Mucosa of stomach (tissue), 1 donor: ENCODE data around the gene HOXC10.

ENCODE experiments used
- H3K27me3 ChIP-seq: one replicate; pipeline ENCODE4 v1.7.0; 2013; ENCODE audit warnings: mild to moderate bottlenecking, low read length; ENCODE audit not compliant: control insufficient read depth, insufficient read depth
- H3K36me3 ChIP-seq: one replicate; pipeline ENCODE4 v1.7.0; 2013; ENCODE audit warnings: low read length; ENCODE audit not compliant: control insufficient read depth, insufficient read depth
- H3K4me1 ChIP-seq: one replicate; pipeline ENCODE4 v1.7.0; 2013; ENCODE audit warnings: mild to moderate bottlenecking, low read length; ENCODE audit not compliant: control insufficient read depth, insufficient read depth
- H3K4me3 ChIP-seq: one replicate; pipeline ENCODE4 v1.7.0; 2013; ENCODE audit warnings: low read length
- H3K9ac ChIP-seq: one replicate; pipeline ENCODE4 v1.7.0; 2013; ENCODE audit warnings: mild to moderate bottlenecking, low read length, moderate library complexity
- H3K9me3 ChIP-seq: one replicate; pipeline ENCODE4 v1.7.0; 2013; ENCODE audit warnings: mild to moderate bottlenecking, low read length, moderate library complexity; ENCODE audit not compliant: control insufficient read depth
- donor health status: Pancreatic carcinoma.

Gene HOXC10

DNA sequence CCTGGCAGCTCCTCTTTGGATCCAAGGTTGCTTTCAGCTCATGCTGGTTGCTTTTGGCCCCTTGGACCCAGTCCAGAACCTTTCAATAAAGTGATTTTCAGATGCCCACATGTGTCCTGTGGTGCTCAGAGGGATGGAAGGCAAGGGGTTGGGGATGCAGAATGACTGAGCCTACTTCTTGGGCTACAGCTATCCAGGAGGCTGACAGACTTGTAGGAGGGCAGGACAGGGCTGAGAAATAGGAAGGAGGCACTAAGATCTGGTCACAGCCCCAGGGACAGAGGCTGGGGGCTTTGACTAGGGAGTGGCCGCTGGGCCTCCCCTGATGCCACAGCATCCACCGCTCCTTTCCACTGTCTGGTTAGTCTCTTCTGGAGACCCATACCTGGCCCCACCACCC, 13.3 kb upstream of the HOXC10 start:
- no peak overlapping the region for H3K4me3 ChIP-seq
- H3K9me3 ChIP-seq = no peaks in the 10 kb centered on the region
- H3K36me3 ChIP-seq = no peaks in the 10 kb centered on the region
- H3K4me1 ChIP-seq = peaks cover 15% of the 10 kb centered on the region
- H3K27me3 ChIP-seq = peaks cover 100% of the 10 kb centered on the region
- H3K9ac ChIP-seq = no peak overlapping the region

DNA sequence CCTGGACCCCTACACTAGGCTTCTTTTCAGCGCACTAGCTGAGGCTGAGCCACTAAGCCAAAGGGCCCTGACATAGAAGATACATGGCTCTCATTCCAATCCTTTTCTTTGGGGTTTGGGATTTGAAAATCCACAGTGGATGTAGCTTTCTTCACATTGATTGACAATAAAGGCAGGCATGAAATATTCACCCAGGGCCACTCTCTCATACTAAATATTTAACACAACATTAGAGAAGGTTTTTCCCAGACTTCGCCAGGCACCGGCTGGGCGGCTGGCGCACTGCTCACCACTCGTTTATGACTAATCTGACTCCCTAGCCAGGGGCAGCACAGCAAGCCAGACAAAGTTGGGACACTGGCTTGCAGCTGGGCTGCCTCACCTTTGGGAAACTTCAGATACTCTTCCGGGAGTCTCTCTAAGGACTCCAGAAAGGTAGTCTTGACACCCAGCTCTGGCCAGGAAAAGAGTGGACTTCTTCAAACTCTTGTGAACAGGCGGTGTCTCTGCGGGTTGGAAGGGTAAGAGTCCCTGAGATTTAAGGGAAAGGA, 12.7 kb upstream of the HOXC10 start:
- no peaks in the 10 kb centered on the region for H3K9me3 ChIP-seq
- no peak overlapping the region for H3K9ac ChIP-seq
- no peak overlapping the region for H3K4me3 ChIP-seq
- peaks cover 100% of the 10 kb centered on the region for H3K27me3 ChIP-seq
- peaks cover 15% of the 10 kb centered on the region for H3K4me1 ChIP-seq
- no peaks in the 10 kb centered on the region for H3K36me3 ChIP-seq

DNA sequence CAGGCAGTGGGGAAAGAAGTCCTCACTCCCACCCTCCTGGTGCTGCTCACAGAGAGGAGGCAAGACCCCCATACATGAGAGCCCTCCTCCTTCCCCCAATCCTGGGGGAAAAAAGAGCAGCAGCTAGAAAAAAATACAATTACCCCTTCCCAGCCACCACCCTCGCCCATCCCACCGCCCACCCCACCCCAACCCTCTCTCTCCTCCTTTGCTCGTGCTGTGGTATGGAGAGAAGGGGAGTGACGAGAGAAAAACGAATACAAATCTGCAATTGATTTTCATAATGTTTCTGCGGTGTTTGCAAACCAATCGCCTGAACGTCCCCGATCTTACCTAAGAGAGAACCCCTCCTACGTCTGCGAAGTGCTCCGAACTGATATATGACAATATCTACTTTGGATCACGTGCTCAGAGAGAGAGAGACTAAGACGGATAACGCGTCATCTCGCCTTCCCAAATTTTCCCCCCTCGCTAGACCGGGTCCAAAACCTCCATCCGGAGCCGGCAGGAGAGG, 12.2 kb upstream of the HOXC10 start, which contains the start of gene HOXC11:
Gene HOXC11 (plus strand): TSS at position 405 of the 514 bp plus-strand sequence. CDS start 116 bp downstream, outside the sequence.
- H3K36me3 ChIP-seq = no peaks in the 10 kb centered on the region
- H3K4me1 ChIP-seq = peaks cover 15% of the 10 kb centered on the region
- H3K27me3 ChIP-seq = peaks cover 100% of the 10 kb centered on the region
- no peak within 1 kb of the TSS for H3K9ac ChIP-seq
- H3K4me3 ChIP-seq = no peak within 1 kb of the TSS
- H3K9me3 ChIP-seq = no peaks in the 10 kb centered on the region

DNA sequence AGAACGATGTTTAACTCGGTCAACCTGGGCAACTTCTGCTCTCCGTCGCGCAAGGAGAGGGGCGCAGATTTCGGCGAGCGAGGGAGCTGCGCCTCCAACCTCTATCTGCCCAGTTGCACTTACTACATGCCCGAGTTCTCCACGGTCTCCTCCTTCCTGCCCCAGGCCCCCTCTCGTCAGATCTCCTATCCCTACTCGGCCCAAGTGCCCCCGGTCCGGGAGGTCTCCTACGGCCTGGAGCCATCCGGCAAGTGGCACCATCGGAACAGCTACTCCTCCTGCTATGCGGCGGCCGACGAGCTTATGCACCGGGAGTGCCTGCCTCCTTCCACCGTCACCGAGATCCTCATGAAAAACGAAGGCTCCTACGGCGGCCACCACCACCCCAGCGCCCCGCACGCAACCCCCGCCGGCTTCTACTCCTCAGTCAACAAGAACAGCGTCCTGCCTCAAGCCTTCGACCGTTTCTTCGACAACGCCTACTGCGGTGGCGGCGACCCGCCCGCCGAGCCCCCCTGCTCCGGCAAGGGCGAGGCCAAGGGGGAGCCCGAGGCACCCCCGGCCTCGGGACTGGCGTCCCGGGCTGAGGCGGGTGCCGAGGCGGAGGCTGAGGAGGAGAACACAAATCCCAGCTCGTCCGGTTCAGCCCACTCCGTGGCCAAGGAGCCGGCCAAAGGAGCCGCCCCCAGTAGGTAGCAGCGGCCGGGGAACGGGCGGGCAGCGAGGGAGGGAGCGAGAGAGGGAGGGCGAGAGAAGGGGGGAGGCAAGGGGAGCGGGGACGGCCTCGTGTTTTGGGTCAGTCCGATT, 11.5 kb upstream of the HOXC10 start:
- Histone ChIP-seq H3K27me3 (peaks cover 99% of the 10 kb centered on the region), H3K4me1 (peaks cover 16% of the 10 kb centered on the region), H3K9ac (no peak overlapping the region), H3K36me3 (no peaks in the 10 kb centered on the region), H3K9me3 (no peaks in the 10 kb centered on the region), H3K4me3 (no peak overlapping the region)

DNA sequence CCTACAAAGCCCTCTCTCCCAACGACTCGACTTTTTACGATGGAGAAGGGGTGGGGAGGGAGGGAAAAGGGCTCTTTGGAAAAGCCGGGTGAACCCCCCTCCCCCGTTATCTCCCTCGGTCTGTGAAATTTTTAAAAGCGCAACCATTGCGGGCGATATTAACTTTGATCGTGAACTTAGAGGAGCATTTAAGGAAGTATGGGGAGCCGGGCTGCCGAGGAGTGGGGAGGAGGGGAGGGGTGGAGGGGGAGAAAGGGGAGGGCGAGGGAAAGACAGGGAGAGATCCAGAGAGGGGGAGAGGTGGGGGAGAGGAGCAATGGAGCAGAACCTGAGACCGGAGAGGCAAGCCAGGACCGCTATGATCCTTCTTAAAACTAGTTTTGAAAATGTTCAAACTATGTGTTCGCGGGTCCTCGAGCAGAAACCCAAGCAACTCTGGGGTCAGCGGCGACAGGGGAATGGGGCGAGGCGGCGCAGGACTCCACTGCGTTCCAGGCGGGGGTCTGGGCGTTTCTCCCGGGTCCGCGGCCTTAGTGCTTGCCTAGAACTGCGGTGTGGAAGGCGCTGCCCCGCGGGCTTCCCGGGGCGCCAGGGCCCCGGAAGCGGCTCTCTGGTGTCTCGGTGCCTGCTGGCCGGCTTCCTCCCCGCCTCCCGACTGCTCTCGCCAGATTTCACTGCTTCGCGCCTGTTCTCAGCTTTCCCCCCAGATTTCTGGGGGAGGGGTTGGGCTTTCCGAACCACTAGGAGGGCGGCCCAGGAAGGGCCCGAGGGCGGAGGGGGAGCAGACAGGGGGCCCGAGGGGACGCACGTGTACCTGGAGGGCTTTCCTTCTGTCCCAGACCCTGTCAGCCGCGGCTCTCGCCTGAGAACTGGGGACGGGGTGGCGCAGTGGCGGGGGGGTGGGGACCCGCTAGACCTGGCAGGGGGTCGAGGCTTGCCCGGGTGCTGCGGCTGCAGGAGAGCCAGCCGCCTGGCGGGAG, 10.6 kb upstream of the HOXC10 start, which contains the start of gene HOTAIR:
Gene HOTAIR (minus strand): TSS at position 871 of the 980 bp plus-strand sequence.
- H3K9ac ChIP-seq = no peak within 1 kb of the TSS
- no peaks in the 10 kb centered on the region for H3K36me3 ChIP-seq
- H3K4me1 ChIP-seq = peaks cover 21% of the 10 kb centered on the region
- H3K4me3 ChIP-seq = no peak within 1 kb of the TSS
- peaks cover 99% of the 10 kb centered on the region for H3K27me3 ChIP-seq
- no peaks in the 10 kb centered on the region for H3K9me3 ChIP-seq

DNA sequence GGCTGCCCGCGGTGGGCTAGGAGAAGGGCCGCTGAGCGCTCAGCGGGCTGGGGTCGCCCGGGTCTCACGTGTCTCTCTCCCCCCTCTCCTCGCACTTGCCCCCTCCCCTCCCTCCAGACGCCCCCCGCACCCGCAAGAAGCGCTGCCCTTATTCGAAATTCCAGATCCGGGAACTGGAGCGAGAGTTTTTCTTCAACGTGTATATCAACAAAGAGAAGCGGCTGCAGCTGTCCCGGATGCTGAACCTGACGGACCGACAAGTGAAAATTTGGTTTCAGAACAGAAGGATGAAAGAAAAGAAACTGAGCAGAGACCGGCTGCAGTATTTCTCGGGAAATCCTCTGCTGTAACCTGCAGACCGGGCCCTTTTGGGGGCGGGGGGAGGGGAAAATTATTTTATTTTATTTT, 9.9 kb upstream of the HOXC10 start:
- Histone ChIP-seq H3K4me3 (no peak overlapping the region), H3K36me3 (no peaks in the 10 kb centered on the region), H3K27me3 (peaks cover 99% of the 10 kb centered on the region), H3K4me1 (peaks cover 21% of the 10 kb centered on the region), H3K9ac (no peak overlapping the region), H3K9me3 (no peaks in the 10 kb centered on the region)

DNA sequence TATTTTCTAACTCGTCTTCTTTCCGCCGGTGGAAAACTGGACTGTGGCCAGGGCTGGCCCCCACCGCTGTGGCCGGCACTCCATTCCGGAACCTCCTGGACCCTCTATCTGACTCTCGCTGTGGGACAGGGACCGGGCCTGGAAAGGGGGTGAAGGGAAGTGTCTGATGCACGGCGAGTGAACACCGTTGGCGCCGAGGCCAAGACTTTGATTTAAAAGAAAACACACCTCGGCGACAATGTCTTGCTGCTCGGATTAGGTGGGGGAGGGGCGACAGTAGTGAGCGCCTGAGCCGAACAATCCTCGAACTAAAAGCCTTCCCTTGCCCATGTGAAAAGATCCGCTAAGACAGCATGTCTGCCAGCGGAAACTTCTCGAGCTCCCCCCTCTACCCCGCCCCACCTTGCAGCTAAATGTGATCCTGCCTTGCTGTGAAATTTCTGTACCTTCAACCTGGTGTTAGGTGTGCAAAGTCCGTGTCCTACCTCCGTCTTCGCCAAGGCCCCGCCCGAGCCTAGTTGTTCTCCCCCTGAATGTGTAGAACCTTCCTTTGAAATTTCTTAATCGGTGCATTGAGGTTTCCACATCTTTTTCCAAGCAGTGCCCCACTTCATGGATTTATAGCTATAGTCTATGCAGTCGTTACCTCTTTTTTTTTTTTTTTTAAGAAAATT, 9.3 kb upstream of the HOXC10 start:
- no peak overlapping the region for H3K4me3 ChIP-seq
- H3K4me1 ChIP-seq = peaks cover 21% of the 10 kb centered on the region
- H3K27me3 ChIP-seq = peaks cover 99% of the 10 kb centered on the region
- no peaks in the 10 kb centered on the region for H3K36me3 ChIP-seq
- H3K9me3 ChIP-seq = no peaks in the 10 kb centered on the region
- no peak overlapping the region for H3K9ac ChIP-seq

DNA sequence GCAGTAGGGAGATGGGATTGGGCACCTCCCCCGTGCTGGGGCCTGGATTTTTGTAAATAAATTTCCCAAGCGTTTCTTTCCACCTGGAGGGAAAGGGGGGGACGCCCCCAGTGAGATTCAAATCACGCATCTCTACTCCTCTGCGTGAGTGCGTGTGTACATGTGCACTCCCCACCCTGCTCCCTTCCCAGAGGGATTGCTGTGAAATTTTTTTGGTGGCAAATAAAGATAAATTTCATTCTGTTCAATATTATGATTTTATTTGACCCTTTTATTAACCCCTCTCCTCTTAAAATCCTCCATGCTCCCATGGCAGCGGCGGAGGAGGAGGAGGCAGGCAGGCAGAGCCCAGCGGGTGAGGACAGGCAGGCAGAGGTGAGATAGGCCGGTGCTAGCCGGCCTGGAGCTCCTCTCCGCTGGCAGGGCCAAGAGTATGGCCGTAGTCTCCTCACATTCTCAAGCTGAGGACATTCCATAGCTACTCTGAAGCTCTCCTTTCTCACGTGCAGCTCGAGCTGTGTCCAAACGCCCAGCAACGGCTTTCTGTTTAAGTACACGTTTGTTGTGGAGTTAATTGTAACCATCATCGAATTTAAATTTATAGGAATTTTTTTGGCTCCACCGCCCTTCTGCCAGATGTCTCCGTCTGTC, 8.6 kb upstream of the HOXC10 start:
- H3K36me3 ChIP-seq = no peaks in the 10 kb centered on the region
- H3K27me3 ChIP-seq = peaks cover 99% of the 10 kb centered on the region
- H3K4me1 ChIP-seq = peaks cover 21% of the 10 kb centered on the region
- H3K4me3 ChIP-seq = no peak overlapping the region
- no peaks in the 10 kb centered on the region for H3K9me3 ChIP-seq
- no peak overlapping the region for H3K9ac ChIP-seq

DNA sequence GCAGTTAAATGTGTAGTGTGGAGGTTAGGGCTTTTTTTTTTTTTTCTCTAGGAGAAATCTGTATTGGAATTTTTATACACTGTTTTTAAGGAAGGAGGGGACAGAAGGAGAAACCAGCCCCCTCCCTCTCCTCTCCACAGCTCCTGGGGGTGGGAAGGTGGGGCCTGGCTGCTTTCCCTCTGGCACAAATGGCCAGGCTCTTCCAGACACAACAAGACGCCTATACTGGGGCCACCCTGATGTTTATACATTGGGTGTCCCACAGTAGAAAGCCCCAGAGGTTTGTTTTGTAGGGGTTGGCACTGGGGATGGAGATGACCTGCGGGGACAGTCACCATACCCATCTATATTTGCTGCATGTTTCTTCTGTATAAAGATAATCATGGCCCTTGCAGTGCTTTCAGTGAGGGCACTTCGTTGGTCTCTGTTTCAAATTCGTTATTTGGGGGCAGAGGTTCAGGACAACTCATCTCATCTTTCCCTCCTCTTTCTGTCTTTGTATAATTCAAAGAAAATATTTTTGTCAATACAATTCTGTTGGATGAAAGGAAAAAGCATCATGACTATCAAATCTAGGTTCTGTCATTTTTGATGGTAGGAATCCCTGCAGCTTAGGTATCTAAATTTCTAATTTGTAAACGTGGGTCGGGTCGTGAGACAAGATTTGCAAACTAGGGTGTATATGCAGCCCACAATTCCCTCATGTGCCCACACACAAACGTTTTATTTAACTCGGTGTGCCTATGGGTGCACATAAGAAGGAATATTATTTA, 7.9 kb upstream of the HOXC10 start:
- H3K36me3 ChIP-seq = no peaks in the 10 kb centered on the region
- H3K9me3 ChIP-seq = no peaks in the 10 kb centered on the region
- no peak overlapping the region for H3K9ac ChIP-seq
- H3K27me3 ChIP-seq = peaks cover 99% of the 10 kb centered on the region
- no peak overlapping the region for H3K4me3 ChIP-seq
- H3K4me1 ChIP-seq = peaks cover 21% of the 10 kb centered on the region

DNA sequence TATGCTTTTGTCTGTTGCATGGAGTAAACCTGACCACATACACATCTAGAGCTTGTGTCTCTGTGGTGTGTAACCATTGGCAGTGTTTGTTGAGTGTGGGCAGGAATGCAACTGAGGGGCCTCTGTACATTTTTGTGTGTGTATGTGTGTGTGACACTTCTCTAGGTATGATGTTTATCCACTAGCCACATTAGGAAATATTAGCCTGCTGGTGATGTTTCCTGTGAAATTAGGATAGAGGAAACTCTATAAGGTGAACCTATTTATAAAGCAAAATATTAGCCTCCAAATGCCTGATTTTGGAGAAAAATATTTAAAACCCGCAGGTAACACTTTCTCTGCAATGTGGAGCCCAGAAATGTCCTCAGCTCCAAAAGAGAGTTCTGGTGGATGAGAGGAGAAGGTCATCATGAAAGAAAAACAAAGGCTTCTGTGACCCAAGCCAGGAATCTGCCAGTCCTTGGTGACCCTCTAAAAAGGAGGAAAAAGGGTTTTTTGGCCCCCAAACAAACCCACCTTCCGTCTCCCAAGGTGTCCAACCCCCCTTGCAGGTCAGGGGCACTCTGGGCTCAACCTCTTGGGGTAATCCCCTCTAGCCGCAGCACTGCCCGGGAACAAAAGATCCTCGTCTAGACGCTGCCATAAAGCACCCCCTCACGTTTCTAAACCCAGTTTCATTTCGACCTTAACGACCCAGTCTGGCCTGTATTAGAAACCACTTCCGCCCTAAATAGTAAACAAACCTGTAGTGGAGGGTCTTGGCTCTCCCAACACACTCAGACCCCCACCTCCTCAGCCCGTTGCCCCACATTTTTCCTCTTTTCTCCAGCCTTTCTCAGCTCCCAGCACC, 7.1 kb upstream of the HOXC10 start:
- H3K9ac ChIP-seq = no peak overlapping the region
- no peaks in the 10 kb centered on the region for H3K36me3 ChIP-seq
- peaks cover 99% of the 10 kb centered on the region for H3K27me3 ChIP-seq
- no peaks in the 10 kb centered on the region for H3K9me3 ChIP-seq
- peaks cover 21% of the 10 kb centered on the region for H3K4me1 ChIP-seq
- no peak overlapping the region for H3K4me3 ChIP-seq
